ENCODE results near the gene ZKSCAN1.

GRCh38 chr7:100044718-100045117 lies 29.3 kb downstream of the ZKSCAN1 start:
- TF ChIP-seq CTCF (conservative IDR thresholded peaks at IDR 0.05; ENCODE audit: low read depth, low read length) = no peak
- no peak for TF ChIP-seq EZH2 (IDR thresholded peaks at IDR 0.05; ENCODE audit: borderline replicate concordance, low read depth, low read length, poor library complexity, severe bottlenecking)

All from A673 (cell line).